Activated CD8-positive, alpha-beta T cell treated with anti-CD3 and anti-CD28 coated beads, Interleukin-2, amount 10 ng/mL, durations not matched to agents 7 days and 5 days (primary cell): ENCODE measurements around the gene STRIP1. TPM values are rescaled to one million over a fixed set of nuclear protein-coding genes. Genes with fewer than 3 reads are reported as not detected.
A peak's percentile ranks its signal among the peaks of the same experiment; 100 is the strongest.

Experiments
- ATAC-seq: fragments of 150-1000 bp; cut with Tn5 transposase; one replicate; pipeline ENCODE4 v1.10.0; 2021; ENCODE audit warnings: moderate library complexity
- CTCF ChIA-PET: fragments of 350-600 bp; sonication (Branson Sonifier 250); formaldehyde crosslinking; loops from one replicate; lab custom pipeline; 2021; ENCODE audit warnings: antibody characterized with exemption; lab: Charles Lee
- POLR2A ChIA-PET: fragments of 350-600 bp; sonication (Branson Sonifier 250); formaldehyde crosslinking; loops from one replicate; lab custom pipeline; 2021; ENCODE audit warnings: antibody characterized with exemption; lab: Charles Lee
- DNase-seq: peaks from one replicate; pipeline ENCODE4 v3.0.0-alpha.2; 2020
- H3K27ac Mint-ChIP-seq: one replicate; pipeline ENCODE4 v1.8.0; 2021; ENCODE audit warnings: mild to moderate bottlenecking, mixed read lengths
- H3K27me3 Mint-ChIP-seq: one replicate; pipeline ENCODE4 v1.8.0; 2021; ENCODE audit warnings: low read depth, mixed read lengths
- H3K36me3 Mint-ChIP-seq: one replicate; pipeline ENCODE4 v1.8.0; 2021; ENCODE audit warnings: low read depth, mixed read lengths
- H3K4me1 Mint-ChIP-seq: one replicate; pipeline ENCODE4 v1.8.0; 2021; ENCODE audit warnings: low read depth, mixed read lengths
- H3K4me3 Mint-ChIP-seq: one replicate; pipeline ENCODE4 v1.8.0; 2021; ENCODE audit warnings: mild to moderate bottlenecking, mixed read lengths
- H3K9me3 Mint-ChIP-seq: one replicate; pipeline ENCODE4 v1.8.0; 2022; ENCODE audit warnings: mixed read lengths; ENCODE audit not compliant: insufficient read depth
- total RNA-seq, 2 experiments: library from RNA; stranded (reverse); gene quantifications; one replicate each; pipeline ENCODE4 v1.2.3, GENCODE V29; 2021

The STRIP1 gene
- total RNA-seq, 2 experiments from 2014 or later: 33.2 to 35.9 TPM

DNA sequence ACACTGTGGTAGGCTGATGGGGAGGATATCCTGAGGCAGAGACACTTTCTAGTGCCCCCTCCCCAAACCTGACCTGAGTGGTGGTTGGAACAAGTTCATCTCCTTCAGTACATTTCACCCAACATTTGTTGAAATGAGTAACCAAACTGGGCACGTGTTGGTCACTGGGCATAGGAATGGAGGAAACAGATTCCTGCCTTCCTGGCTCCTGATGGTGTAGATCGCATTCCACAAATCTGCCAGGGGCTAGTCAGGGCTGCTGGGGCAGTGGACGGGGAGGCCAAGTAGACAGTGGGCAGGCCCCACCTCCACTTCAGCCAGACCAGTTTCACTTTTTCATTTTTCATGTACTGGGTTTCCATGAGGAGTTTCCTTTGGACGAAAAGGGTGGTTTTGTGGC, 52.5 kb downstream of the STRIP1 start:
- CTCF ChIA-PET: interaction anchor here (0.8 to 2.4 kb wide), 5 partner anchors 9 to 57 kb away, joined by 3 to 63 read pairs (median 6); no protein-coding TSS in a partner anchor
- no peaks in the 10 kb centered on the region for H3K36me3 Mint-ChIP-seq

DNA sequence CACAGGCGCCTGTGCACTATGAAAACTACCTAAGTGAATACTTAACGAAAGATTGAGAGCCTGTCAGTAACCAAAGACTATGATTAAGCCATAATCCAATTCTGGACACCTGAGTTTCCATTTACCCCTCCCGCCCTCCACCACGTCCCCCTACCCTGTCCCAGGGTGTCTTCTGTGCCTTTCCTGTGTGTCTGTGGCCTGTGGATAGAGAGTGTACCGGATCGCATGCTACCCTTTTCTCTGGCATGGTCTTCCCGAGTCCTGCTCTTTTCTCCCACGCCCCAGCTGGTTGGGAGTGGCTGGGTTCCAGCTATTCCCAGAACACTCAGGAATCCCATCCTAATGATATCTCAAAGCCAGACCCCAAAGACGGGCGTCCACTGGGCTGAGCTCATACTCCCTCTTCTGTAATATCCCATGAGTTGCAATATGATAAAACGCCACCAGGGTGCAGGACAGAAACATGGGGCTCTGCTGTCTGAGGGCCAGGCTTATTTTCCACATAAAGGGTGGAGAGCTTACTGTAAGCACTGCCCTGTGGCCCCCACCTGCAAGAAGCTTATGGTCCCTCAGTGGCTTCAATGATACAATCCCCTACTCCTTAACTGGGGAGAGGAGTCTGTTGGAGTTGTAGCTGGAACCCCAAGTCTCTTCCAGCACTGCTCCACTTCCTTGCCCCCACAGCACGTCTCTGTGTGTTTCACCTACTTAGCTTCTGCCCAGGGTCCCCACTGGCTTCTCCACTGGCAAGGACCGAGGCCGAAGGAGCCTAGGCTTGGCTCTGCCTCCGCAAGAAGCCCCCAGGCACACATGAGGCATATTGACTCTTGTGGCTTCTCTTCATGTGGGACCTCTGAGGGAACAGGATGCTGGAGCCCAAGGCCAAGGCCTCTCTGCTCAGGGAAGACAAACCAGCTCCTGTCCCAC, 53.7 kb downstream of the STRIP1 start:
- ATAC-seq: peak; percentile 78
- peaks cover 61% of the 10 kb centered on the region for H3K27me3 Mint-ChIP-seq
- no peaks in the 10 kb centered on the region for H3K36me3 Mint-ChIP-seq
- H3K4me3 Mint-ChIP-seq: no peak overlapping the region
- no peak overlapping the region for H3K27ac Mint-ChIP-seq
- no peaks in the 10 kb centered on the region for H3K9me3 Mint-ChIP-seq
- H3K4me1 Mint-ChIP-seq: peaks cover 11% of the 10 kb centered on the region
- ChIA-PET POLR2A (no interaction called here), CTCF (interaction anchor here (0.6 to 2.4 kb wide), 26 partner anchors 8 to 612 kb away, joined by 3 to 63 read pairs (median 4); partner anchors contain the start of genes ALX3 and UBL4B)
- peak; percentile 68 for DNase-seq

More for the DNA sequence above, 52.5 kb downstream of the STRIP1 start:
- H3K27me3 Mint-ChIP-seq: peaks cover 59% of the 10 kb centered on the region
- no peak for DNase-seq
- no peak for ATAC-seq
- H3K4me1 Mint-ChIP-seq: peaks cover 13% of the 10 kb centered on the region
- POLR2A ChIA-PET: no interaction called here
- H3K27ac Mint-ChIP-seq: no peak overlapping the region
- H3K4me3 Mint-ChIP-seq: no peak overlapping the region
- no peaks in the 10 kb centered on the region for H3K9me3 Mint-ChIP-seq

DNA sequence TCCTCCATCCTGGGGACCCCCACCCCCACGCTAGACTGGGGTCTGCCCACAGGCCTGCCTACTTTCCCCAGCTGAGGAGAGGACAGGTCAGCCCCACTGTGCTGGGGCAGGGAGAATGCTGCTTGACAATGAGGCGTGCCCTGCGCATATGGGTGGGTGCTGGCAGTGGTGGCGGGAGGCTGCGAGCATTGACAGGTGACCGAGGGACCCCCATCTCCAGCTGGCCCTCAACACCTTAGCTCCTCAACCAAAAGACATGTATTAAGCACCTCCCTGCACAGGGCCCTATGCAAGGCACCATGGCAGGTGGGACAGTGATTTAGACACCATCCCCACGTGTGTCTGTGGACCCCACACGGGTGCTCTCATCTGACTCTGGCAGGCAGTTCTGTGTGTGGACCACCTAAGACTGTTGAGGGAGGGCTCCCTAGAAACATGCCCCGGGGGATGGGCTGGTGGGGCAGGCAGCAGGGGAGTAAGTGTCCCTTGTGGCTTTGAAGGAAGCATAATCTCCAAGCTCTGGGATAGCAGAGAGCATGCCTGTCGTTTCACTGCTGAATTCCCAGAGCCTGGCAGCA, 54.4 kb downstream of the STRIP1 start:
- Mint-ChIP-seq H3K4me1 (peaks cover 5% of the 10 kb centered on the region), H3K36me3 (no peaks in the 10 kb centered on the region), H3K4me3 (no peak overlapping the region), H3K9me3 (no peaks in the 10 kb centered on the region), H3K27ac (no peak overlapping the region), H3K27me3 (peaks cover 55% of the 10 kb centered on the region)
- POLR2A ChIA-PET: no interaction called here
- CTCF ChIA-PET: interaction anchor here (0.6 to 2.4 kb wide), 18 partner anchors 7 to 612 kb away, joined by 3 to 63 read pairs (median 4); partner anchors contain the start of gene UBL4B
- DNase-seq: no peak
- ATAC-seq: no peak

DNA sequence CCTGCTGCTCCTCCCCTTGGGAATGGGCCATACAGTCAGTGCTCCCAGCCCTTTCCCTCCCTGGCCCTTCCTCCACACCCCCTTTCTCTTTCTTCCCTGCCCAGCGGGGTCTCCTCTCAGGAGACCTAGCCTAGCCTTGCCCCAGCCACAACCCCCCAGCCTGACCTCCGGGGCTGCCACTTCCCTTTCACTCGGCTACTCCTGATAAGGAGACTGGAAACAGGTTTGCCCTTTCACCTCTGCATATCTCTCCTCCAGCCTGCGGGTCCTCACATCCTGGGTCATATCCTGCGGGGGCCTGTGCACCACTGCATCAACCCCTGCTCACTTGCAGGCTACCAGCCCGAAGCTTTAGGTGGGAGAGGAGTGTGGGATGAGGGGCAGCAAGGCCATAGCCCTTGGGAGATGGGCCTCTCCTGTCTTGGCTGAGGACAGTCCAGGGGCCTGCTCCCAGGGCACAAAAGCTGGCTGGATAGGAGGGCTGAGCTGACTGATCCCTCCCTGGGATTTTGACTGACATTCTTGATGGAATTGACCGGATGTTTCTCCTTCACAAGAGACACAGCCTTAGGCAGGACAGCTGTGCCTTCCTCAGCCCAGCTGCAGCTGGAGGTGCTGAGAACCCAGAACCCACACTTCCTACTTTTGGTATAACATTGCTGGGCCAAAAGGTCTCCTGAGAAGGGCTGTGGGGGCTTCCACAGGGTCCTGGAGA, 55.3 kb downstream of the STRIP1 start:
- POLR2A ChIA-PET: no interaction called here
- Mint-ChIP-seq H3K27me3 (peaks cover 46% of the 10 kb centered on the region), H3K4me3 (no peak overlapping the region), H3K4me1 (peaks cover 2% of the 10 kb centered on the region), H3K36me3 (no peaks in the 10 kb centered on the region), H3K27ac (no peak overlapping the region), H3K9me3 (no peaks in the 10 kb centered on the region)
- no peak for DNase-seq
- CTCF ChIA-PET: interaction anchor here (1.3 to 4.3 kb wide), 7 partner anchors 9 to 36 kb away, joined by 5 to 39 read pairs (median 11); no protein-coding TSS in a partner anchor
- ATAC-seq: no peak

DNA sequence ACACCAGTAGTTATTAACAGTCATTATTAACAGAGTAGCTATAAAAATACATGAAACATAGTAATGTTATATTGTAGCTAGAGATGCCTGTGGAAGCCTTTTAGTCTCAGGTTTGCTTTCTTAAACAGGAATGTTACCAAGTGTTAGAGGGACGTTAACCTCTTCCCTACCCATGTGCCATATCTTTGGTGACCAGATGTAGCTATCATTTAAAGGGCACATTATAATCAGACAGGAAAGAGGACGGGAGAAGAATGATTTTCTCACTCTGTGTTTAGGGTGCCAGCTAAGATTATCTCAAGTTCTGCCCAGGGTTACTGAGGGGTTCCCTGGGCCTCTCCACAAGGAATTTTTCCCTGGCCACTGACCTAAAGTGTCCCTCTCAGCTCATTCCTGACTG, 57.0 kb downstream of the STRIP1 start:
- no peak overlapping the region for H3K4me3 Mint-ChIP-seq
- CTCF ChIA-PET: interaction anchor here (1.0 to 4.3 kb wide), 14 partner anchors 9 to 116 kb away, joined by 3 to 39 read pairs (median 8); partner anchors contain the start of gene STRIP1

DNA sequence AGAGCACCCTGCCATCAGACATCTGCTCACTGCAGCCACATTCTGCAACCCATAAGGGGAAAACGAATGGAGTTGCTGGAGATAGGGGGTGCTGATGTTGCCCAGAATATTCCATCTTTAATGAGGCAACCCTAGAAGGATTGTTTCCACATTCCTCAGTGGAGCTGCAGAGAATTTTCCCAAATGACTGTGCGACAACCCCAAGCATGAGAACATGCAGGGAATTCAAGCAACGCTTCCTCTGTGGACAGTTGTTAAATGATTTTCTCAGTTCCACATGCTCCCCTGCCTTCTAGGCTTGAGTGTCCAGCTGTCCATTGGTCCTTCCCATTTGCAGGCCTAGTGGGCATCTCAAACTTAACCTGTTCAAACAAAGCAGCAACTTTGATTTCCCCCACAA, 57.4 kb downstream of the STRIP1 start:
- no peak for DNase-seq
- POLR2A ChIA-PET: no interaction called here
- Mint-ChIP-seq H3K4me1 (no peaks in the 10 kb centered on the region), H3K36me3 (no peaks in the 10 kb centered on the region), H3K27me3 (peaks cover 32% of the 10 kb centered on the region), H3K4me3 (no peak overlapping the region), H3K9me3 (no peaks in the 10 kb centered on the region), H3K27ac (no peak overlapping the region)
- no peak for ATAC-seq
- CTCF ChIA-PET: interaction anchor here (1.0 to 4.3 kb wide), 12 partner anchors 9 to 116 kb away, joined by 3 to 39 read pairs (median 9); partner anchors contain the start of gene STRIP1

More for the DNA sequence above, 57.0 kb downstream of the STRIP1 start:
- POLR2A ChIA-PET: interaction anchor here (0.6 kb wide), 1 partner anchor 10 kb away, joined by 3 read pairs; no protein-coding TSS in a partner anchor
- Mint-ChIP-seq H3K9me3 (no peaks in the 10 kb centered on the region), H3K27ac (no peak overlapping the region), H3K4me1 (no peaks in the 10 kb centered on the region), H3K36me3 (no peaks in the 10 kb centered on the region), H3K27me3 (peaks cover 34% of the 10 kb centered on the region)
- ATAC-seq: no peak
- no peak for DNase-seq

DNA sequence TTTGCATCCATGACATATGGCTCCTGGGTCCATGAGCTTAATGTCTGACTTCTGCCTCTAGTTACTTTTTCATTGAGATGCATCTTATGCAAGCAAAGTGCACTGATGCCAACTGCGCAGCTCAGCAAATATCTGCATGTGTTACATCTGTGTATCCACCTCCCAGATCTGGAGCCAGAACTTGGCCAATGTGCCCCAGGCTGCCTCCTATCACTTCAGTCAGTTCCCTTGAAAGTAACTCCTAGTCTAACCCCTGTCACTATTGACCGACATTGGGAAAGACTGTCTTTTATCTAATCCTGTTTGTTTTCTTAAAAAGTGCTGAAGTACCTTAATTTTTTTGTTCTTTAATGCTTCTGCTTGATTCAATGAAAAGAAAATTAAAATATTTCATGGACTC, 58.6 kb downstream of the STRIP1 start:
- Mint-ChIP-seq H3K4me1 (no peaks in the 10 kb centered on the region), H3K9me3 (no peaks in the 10 kb centered on the region), H3K4me3 (no peak overlapping the region), H3K36me3 (no peaks in the 10 kb centered on the region), H3K27ac (no peak overlapping the region), H3K27me3 (peaks cover 27% of the 10 kb centered on the region)
- no peak for DNase-seq
- ChIA-PET POLR2A (no interaction called here), CTCF (interaction anchor here (1.0 to 4.3 kb wide), 3 partner anchors 12 to 40 kb away, joined by 3 to 39 read pairs (median 17); no protein-coding TSS in a partner anchor)
- ATAC-seq: no peak

DNA sequence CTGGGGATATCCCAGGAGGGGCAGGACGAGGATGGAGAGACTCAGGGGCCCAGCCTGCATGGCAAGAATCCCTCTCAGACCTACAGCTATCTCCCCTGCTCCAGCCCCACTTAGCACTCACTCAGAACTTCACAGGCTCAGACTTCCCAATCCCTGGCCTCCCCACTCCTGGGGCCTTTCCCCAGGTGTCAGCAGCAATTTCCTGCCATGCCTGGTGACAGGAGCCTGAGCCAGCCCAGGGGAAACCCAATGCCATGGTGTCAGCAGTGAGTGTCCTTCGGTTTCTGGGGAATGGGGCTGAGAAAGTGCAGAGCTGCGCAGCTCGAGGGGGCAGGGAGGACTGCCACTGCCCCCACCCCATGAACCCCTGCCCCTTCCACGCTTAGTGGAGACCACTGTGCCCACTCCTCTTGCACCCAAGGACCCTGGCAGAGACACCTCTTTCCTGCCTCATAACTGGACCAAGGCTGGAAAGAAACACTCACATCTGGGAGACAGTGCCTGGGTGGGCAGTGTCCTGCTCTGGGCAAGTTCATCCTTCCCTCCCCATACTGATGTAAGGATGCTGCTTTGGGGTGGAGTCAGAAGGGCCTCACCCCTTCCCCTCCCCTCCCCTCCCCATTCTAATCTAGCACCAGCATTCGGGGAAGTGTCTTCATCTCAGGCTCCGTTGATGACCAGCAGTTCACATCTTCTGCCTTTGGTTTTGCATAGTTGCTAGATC, 60.7 kb downstream of the STRIP1 start:
- Mint-ChIP-seq H3K27ac (no peak overlapping the region), H3K27me3 (peaks cover 22% of the 10 kb centered on the region), H3K9me3 (no peaks in the 10 kb centered on the region), H3K4me3 (no peak overlapping the region), H3K4me1 (no peaks in the 10 kb centered on the region), H3K36me3 (no peaks in the 10 kb centered on the region)
- ChIA-PET CTCF (interaction anchor here (1.2 to 1.7 kb wide), 2 partner anchors 7 to 44 kb away, joined by 3 to 6 read pairs; no protein-coding TSS in a partner anchor), POLR2A (no interaction called here)
- ATAC-seq: no peak
- no peak for DNase-seq

DNA sequence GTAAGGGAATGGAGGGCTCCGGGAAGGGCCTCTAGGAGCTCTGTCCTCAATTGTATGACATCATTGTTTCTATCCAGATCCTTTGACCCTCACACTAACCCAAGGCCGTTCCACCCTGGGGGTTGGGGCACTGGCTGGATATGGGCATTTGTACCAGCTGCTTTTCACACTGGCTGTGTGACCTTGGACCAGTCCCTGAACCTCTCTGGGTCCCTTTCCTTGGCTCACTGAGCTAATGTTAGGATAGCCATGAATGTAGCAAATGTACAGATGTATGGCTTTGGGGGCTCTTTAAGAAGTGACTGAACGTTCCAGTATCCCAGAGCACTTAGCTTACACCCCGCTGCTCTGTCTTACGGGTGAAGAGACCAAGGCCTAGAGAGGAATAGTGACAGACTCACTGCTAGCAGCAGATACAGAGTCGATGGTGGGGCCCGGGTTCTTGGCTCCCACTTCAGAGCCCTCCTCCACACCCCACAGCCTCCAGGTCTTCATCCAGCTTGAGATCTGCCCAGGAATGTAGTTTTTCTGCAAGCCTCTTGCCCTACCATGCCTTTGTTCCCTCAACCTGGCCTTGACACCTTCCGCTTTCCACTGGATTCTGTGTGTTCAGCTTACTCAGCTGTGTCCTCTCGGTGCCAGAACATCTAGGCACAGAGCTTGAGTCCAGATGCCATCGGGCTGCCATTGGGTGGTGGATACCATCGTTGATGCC, 63.2 kb downstream of the STRIP1 start:
- Mint-ChIP-seq H3K4me3 (no peak overlapping the region), H3K36me3 (no peaks in the 10 kb centered on the region), H3K27me3 (peaks cover 11% of the 10 kb centered on the region), H3K4me1 (no peaks in the 10 kb centered on the region), H3K27ac (no peak overlapping the region), H3K9me3 (no peaks in the 10 kb centered on the region)
- DNase-seq (no peak), ATAC-seq (no peak)
- ChIA-PET CTCF (interaction anchor here (1.2 to 2.7 kb wide), 3 partner anchors 8 to 38 kb away, joined by 5 to 10 read pairs (median 9); no protein-coding TSS in a partner anchor), POLR2A (no interaction called here)

DNA sequence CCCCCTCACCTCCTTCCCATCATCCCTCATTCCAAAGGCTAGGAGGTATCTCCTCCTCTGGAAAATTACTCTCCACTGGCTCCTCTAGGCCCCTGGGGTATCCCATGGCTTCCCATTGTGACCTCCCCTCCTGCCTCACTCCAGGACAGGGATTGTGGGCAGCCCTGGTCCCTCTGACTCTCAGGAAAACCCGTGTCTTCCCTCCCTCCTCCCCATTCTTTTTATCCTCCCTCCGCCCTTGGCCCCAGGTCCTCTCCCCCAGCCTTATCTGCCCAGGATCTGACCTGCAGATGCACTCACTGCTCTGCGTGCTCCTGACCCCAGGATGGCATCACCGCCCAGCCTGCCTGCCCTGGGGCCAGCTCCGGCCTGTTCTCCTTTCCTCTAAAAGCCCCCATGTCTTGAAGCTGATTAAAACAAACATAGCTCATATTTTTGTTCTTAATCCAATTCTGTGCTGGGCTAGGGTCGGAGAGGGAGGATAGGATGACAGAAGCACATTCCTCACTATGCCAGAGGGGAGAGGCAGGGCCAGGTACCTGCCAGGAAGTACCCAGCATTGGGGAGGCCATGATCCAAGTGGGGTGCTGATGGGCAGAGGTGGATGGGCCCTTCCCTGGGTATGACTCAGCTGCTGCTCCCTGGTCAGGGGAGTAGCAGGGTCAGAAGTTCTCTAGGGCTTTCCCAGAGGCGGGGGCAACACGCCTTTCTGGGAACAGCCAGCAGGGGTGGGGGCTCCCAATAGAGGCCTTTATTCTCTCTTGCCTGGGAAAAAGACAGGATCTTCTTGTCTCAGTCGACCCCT, 64.0 kb downstream of the STRIP1 start:
- no peaks in the 10 kb centered on the region for H3K36me3 Mint-ChIP-seq
- ATAC-seq (no peak), DNase-seq (no peak)
- ChIA-PET POLR2A (no interaction called here), CTCF (interaction anchor here (1.2 to 2.7 kb wide), 3 partner anchors 7 to 38 kb away, joined by 5 to 10 read pairs (median 9); no protein-coding TSS in a partner anchor)
- H3K27me3 Mint-ChIP-seq: peaks cover 8% of the 10 kb centered on the region
- H3K4me1 Mint-ChIP-seq: no peaks in the 10 kb centered on the region
- H3K4me3 Mint-ChIP-seq: no peak overlapping the region
- H3K9me3 Mint-ChIP-seq: no peaks in the 10 kb centered on the region
- H3K27ac Mint-ChIP-seq: no peak overlapping the region
